ENCODE results near the gene MRPL23. TPM values are rescaled to one million over a fixed set of nuclear protein-coding genes. Genes with fewer than 3 reads are reported as not detected.

The MRPL23 gene
- total and polyA plus RNA-seq, 2 of the 8 experiments (the other 6 are each of a cell fraction or from before 2014, with no cell fraction given) = 86.4 to 244 TPM

GRCh38 chr11:1990872-1991578, 43.9 kb downstream of the MRPL23 start:
- H3K36me3 ChIP-seq (ENCODE audit: control insufficient read depth in 2 of 4, insufficient read depth in 4 of 4, low read length in 3 of 4) = no peaks in the 10 kb centered on the region
- no peak overlapping the region for H2BK15ac ChIP-seq (ENCODE audit: low read length)
- H3K27ac ChIP-seq (ENCODE audit: low read depth, low read length) = no peak overlapping the region
- H4K8ac ChIP-seq (ENCODE audit: extremely low read depth, insufficient read depth, low read length) = no peak overlapping the region
- no peaks in the 10 kb centered on the region for H3K79me2 ChIP-seq (ENCODE audit: control insufficient read depth in 1 of 2, insufficient read depth in 2 of 2, low read length in 2 of 2)
- H2BK20ac ChIP-seq (ENCODE audit: low read length) = no peak overlapping the region
- H3K14ac ChIP-seq (ENCODE audit: insufficient read length) = no peak overlapping the region
- DNase-seq (ENCODE audit: low read depth in 1 of 2, low spot score in 2 of 2) (no peak), FAIRE-seq (no peak)
- no peak overlapping the region for H3K9ac ChIP-seq (replicated peaks in 1 of 4; ENCODE audit: extremely low read depth in 1 of 4, low read depth in 3 of 4, low read length in 3 of 4)
- no peak overlapping the region for H2BK5ac ChIP-seq (ENCODE audit: low read depth, low read length)
- H4K91ac ChIP-seq (replicated peaks; ENCODE audit: insufficient read length, low read length) = no peak overlapping the region
- WGBS, 2 experiments (ENCODE audit: extremely low coverage in 1 of 2, insufficient coverage in 1 of 2, insufficient read length in 1 of 2, insufficient replicate concordance in 2 of 2, low coverage in 1 of 2, low lambda C conversion rate in 2 of 2, missing lambda C conversion rate in 1 of 2) = no CpG with 5 or more reads among the region's 29 CpGs
- H2BK12ac ChIP-seq (ENCODE audit: low read depth, low read length) = no peak overlapping the region
- H3K27me3 ChIP-seq (replicated peaks in 1 of 4; ENCODE audit: control insufficient read depth in 3 of 4, extremely low read depth in 1 of 4, insufficient read depth in 3 of 4, low read length in 3 of 4) = no peaks in the 10 kb centered on the region
- no peak overlapping the region for H3K4ac ChIP-seq (replicated peaks; ENCODE audit: insufficient read length, low read depth, low read length)
- CTCF ChIA-PET (ENCODE audit: partially characterized antibody) = interaction anchor here (0.7 to 1.7 kb wide), 7 partner anchors 11 to 297 kb away, joined by 3 to 6 read pairs (median 3); no protein-coding TSS in a partner anchor
- H2AK5ac ChIP-seq (ENCODE audit: low read depth, low read length) = no peak overlapping the region
- H3K4me3 ChIP-seq (ENCODE audit: extremely low read depth in 1 of 4, insufficient read depth in 2 of 4, low read depth in 3 of 4, low read length in 4 of 4) = no peak overlapping the region
- H3K9me3 ChIP-seq (ENCODE audit: insufficient read depth in 2 of 2, low read depth in 1 of 2, low read length in 1 of 2) = no peaks in the 10 kb centered on the region
- H3K18ac ChIP-seq (ENCODE audit: extremely low read depth, low read length) = no peak overlapping the region
- no peak overlapping the region for H3K23ac ChIP-seq (ENCODE audit: insufficient read length)
- H2BK120ac ChIP-seq (replicated peaks; ENCODE audit: low read depth, low read length) = no peak overlapping the region
- no peak overlapping the region for H3K56ac ChIP-seq (replicated peaks; ENCODE audit: insufficient read length, low read depth, low read length)
- no peak overlapping the region for H4K5ac ChIP-seq (ENCODE audit: insufficient read length, low read depth, low read length)
- no peaks in the 10 kb centered on the region for H4K20me1 ChIP-seq (replicated peaks in 1 of 2; ENCODE audit: control insufficient read depth in 1 of 2, insufficient read depth in 2 of 2, low read length in 2 of 2)
- no peaks in the 10 kb centered on the region for H3K23me2 ChIP-seq (ENCODE audit: low read depth, low read length)
- H3K79me1 ChIP-seq (ENCODE audit: low read depth, low read length) = no peaks in the 10 kb centered on the region
- H3K4me2 ChIP-seq (ENCODE audit: insufficient read depth in 1 of 2, low read depth in 2 of 2, low read length in 2 of 2) = no peak overlapping the region
- no peak overlapping the region for H2AFZ ChIP-seq (ENCODE audit: low read length)
- H3K4me1 ChIP-seq (replicated peaks in 1 of 4; ENCODE audit: control insufficient read depth in 3 of 4, insufficient read depth in 4 of 4, low read length in 3 of 4) = no peaks in the 10 kb centered on the region
- POLR2A ChIA-PET (ENCODE audit: partially characterized antibody) = interaction anchor here (0.8 kb wide), 1 partner anchor 157 kb away, joined by 3 read pairs; no protein-coding TSS in a partner anchor
- TF ChIP-seq HDAC6 (IDR thresholded peaks at IDR 0.05; ENCODE audit: low read depth, low read length) (no peak), TAF7 (optimal IDR thresholded peaks at IDR 0.05; ENCODE audit: borderline replicate concordance, low read depth, low read length) (no peak), RFX5 (IDR thresholded peaks at IDR 0.05; ENCODE audit: borderline replicate concordance, low read depth, low read length) (no peak), KDM1A (IDR thresholded peaks at IDR 0.05; ENCODE audit: borderline replicate concordance, low read length) (no peak), NANOG (IDR thresholded peaks at IDR 0.05; ENCODE audit: insufficient read depth, low read depth, low read length, poor library complexity, severe bottlenecking) (no peak), RNF2 (IDR thresholded peaks at IDR 0.05; ENCODE audit: borderline replicate concordance, low read depth, low read length, missing control alignments, poor library complexity, severe bottlenecking) (no peak), POU5F1 (IDR thresholded peaks at IDR 0.05; ENCODE audit: low read depth, low read length) (no peak), SRF (IDR thresholded peaks at IDR 0.05; ENCODE audit: low read depth, low read length) (no peak), ATF3 (IDR thresholded peaks at IDR 0.05; ENCODE audit: insufficient read depth, low read depth, low read length) (no peak), BCL11A (IDR thresholded peaks at IDR 0.05; ENCODE audit: low read depth in 2 of 2, low read length in 2 of 2) (no peak), FOSL1 (IDR thresholded peaks at IDR 0.05; ENCODE audit: insufficient read depth, low read depth, low read length) (no peak), SP1 (IDR thresholded peaks at IDR 0.05; ENCODE audit: low read depth, low read length) (no peak)

Measured in H1 (cell line).